IPS-15b (cell line): ENCODE measurements around the gene CNTNAP2.
"Not testable (repeated sequence)": the region's sequence is repeated elsewhere in the genome, so short reads cannot be mapped to it uniquely, and the experiment has no call there.

Source experiments
- H3K27me3 ChIP-seq: one replicate; pipeline ENCODE4 v1.6.1; 2013; ENCODE audit warnings: low read length; ENCODE audit not compliant: control insufficient read depth, insufficient read depth
- H3K36me3 ChIP-seq: one replicate; pipeline ENCODE4 v1.6.1; 2013; ENCODE audit warnings: low read length; ENCODE audit not compliant: control insufficient read depth, insufficient read depth
- H3K4me1 ChIP-seq: one replicate; pipeline ENCODE4 v1.6.1; 2013; ENCODE audit warnings: mild to moderate bottlenecking, low read length; ENCODE audit not compliant: control insufficient read depth, insufficient read depth
- H3K4me3 ChIP-seq: one replicate; pipeline ENCODE4 v1.5.1; 2013; ENCODE audit warnings: low read depth, low read length
- H3K9ac ChIP-seq: one replicate; pipeline ENCODE4 v1.6.1; 2013; ENCODE audit warnings: low read depth, mild to moderate bottlenecking, low read length
- H3K9me3 ChIP-seq: one replicate; pipeline ENCODE4 v1.6.1; 2013; ENCODE audit warnings: mild to moderate bottlenecking, low read length; ENCODE audit not compliant: control insufficient read depth, insufficient read depth

The CNTNAP2 gene

DNA sequence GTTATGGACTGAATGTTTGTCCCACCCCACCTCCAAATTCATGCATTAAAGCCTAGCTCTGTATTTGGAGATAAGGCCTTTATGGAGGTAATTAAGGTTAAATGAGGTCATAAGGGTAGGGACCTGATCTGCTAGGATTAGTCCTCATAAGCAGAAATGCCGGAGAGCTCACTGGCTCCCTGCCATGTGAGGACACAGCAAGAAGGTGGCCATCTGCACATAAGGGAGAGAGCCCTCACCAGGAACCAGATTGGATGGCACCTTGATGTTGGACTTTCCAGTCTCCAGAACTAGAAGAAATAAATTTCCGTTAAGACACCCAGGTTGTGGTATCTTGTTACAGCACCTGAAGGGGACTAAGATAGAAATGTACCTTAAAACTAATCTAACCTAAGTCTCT is 1657.9 kb downstream of the CNTNAP2 start:
- Histone ChIP-seq H3K4me1 (no peaks in the 10 kb centered on the region), H3K9ac (no peak overlapping the region), H3K4me3 (no peak overlapping the region), H3K27me3 (no peaks in the 10 kb centered on the region), H3K36me3 (no peaks in the 10 kb centered on the region), H3K9me3 (no peaks in the 10 kb centered on the region)

DNA sequence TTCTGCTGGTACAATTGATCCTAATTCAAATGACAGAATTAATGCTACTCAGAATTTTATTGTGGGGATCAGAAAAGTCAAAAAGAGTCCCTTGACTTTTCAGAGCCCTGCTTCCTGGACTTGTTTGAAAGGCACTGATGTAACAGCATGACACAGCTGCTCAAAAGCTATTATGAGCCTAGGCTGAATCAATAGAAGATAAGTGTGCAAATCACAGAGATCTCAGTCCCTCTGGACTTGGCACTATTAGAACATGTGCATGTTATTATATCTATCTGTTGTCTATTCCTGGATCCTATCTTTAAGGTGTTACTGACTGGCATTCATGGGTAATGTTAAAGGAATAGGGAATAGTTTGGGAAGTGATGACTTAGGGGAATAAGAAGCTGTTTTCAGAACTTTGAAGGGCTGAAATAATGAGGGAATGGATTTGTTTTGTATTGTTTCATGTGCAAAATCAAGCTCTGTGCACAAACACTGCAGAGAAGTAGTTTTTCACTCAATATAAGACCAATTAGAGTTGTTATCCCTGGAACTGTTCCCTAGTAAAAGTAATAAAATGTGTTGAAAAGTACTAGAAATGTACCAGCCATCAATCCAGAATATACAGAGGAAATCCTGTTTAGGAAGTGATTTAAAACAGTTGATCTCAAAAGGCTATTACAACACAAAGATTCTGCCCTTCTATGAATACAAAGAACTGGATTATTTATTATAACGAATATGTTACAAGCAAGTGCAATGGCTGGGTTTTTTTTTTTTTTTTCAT is 1659.1 kb downstream of the CNTNAP2 start:
- no peaks in the 10 kb centered on the region for H3K4me1 ChIP-seq
- no peaks in the 10 kb centered on the region for H3K9me3 ChIP-seq
- no peaks in the 10 kb centered on the region for H3K36me3 ChIP-seq
- H3K4me3 ChIP-seq, result no peak overlapping the region
- no peak overlapping the region for H3K9ac ChIP-seq
- no peaks in the 10 kb centered on the region for H3K27me3 ChIP-seq

DNA sequence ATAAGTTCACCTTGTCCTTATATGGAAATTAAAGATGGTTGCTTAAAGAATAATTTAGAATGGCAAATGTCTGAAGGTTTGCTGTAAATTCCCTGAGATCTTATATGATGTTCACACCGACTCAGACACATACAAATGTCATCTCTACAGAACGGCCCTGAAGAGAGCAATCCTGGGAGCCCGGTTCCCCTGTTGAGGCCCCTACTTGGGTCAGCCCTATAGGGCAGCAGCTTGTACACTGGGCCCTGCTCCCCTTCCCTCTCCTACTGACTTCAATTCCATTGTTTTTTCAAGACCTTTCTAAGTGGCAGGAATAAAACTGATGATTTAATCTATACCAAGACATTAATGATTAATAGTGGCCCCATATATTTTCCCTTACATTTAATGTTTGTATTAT is 1660.7 kb downstream of the CNTNAP2 start:
- Histone ChIP-seq H3K27me3 (no peaks in the 10 kb centered on the region), H3K9ac (no peak overlapping the region), H3K4me1 (no peaks in the 10 kb centered on the region), H3K4me3 (no peak overlapping the region), H3K9me3 (no peaks in the 10 kb centered on the region), H3K36me3 (no peaks in the 10 kb centered on the region)

DNA sequence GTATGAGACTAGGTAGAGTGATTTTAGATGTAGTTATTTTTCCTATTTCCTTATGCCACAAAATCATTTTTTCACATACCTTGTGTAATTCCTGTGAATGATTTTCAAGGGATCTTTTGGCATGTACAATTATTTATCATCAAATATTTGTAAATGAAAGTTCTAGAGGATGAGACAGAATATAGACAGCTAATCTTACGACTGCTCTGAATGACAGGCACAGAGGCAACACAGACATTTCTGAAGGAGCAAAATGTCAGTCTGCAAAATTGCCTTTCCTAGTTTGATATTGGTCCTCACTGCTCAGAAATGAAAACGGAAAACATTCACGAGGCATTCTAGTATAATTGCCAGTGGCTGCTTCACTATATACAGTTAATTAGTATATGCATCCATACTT is 1663.3 kb downstream of the CNTNAP2 start:
- no peak overlapping the region for H3K4me3 ChIP-seq
- no peaks in the 10 kb centered on the region for H3K4me1 ChIP-seq
- H3K27me3 ChIP-seq, result no peaks in the 10 kb centered on the region
- H3K9me3 ChIP-seq, result no peaks in the 10 kb centered on the region
- H3K36me3 ChIP-seq, result no peaks in the 10 kb centered on the region
- H3K9ac ChIP-seq, result no peak overlapping the region

DNA sequence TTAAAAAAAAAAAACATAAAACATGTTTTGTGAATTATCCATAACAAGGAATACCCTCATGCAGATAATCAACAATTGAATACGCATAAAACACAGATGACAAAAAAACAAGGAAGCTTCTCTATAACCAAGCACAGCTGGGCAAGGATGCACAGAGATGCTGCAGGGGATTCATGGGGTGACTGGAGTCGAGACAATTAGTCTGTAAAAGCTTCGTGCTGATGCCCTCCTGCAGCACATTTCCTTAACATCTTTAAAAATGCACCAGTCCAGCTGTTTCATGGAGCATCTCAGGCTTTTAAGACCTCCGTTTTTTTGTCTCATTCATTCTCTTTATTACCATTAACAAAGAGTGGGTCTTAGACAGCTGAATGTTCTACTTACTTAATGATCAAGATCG is 1680.0 kb downstream of the CNTNAP2 start:
- Histone ChIP-seq H3K9me3 (no peaks in the 10 kb centered on the region), H3K27me3 (no peaks in the 10 kb centered on the region), H3K4me3 (no peak overlapping the region), H3K9ac (no peak overlapping the region), H3K36me3 (no peaks in the 10 kb centered on the region), H3K4me1 (no peaks in the 10 kb centered on the region)

DNA sequence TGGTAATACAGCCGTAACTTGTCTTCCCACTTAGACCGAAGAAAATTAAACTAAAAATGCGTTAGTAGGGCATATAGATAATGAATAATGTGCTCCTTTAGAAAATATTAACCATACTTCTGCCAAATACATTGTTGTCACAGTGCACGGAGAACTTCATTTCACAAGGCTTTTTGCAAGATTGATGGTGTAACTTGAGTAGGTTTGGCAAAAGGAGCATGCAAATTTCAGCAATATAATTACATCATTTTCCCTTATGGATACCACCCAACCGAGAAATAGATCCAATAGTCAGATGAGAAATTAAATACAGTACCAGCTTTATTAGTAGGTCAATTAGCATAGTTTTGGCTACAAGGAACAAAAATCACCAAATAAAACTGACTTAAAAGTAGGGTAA is 1681.4 kb downstream of the CNTNAP2 start:
- Histone ChIP-seq H3K36me3 (no peaks in the 10 kb centered on the region), H3K9ac (no peak overlapping the region), H3K9me3 (no peaks in the 10 kb centered on the region), H3K4me3 (no peak overlapping the region), H3K27me3 (no peaks in the 10 kb centered on the region), H3K4me1 (no peaks in the 10 kb centered on the region)

DNA sequence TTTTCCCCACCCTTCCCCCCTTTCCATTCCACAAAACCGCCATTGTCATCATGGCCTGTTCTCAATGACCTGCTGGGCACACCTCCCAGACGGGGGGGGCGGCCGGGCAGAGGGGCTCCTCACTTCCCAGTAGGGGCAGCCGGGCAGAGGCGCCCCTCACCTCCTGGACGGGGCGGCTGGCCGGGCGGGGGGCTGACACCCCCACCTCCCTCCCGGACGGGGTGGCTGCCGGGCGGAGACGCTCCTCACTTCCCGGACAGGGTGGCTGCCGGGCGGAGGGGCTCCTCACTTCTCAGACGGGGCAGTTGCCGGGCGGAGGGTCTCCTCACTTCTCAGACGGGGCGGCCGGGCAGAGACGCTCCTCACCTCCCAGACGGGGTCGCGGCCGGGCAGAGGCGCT is 1685.2 kb downstream of the CNTNAP2 start:
- not testable (repeated sequence) for H3K36me3 ChIP-seq, H3K9me3 ChIP-seq, H3K27me3 ChIP-seq, H3K9ac ChIP-seq, H3K4me1 ChIP-seq, H3K4me3 ChIP-seq

DNA sequence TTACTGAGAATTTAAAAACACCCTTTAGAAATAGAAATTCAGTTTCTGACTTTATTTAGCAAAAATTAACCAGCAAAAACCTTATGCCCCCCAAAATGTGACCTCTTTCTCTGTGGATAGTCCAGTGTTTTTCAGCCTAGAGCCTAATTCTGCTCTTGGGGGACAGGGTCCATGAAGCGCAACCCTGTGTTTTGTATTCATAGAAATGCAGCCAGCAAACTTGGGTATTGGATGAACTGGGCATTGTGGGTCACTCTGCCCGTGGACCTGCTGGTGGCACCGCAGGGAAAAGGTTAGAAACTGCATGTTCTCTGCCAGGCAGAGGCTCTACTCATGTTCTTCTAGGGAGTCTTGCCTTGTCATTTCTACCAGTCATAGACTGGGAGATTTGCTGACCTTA is 1686.5 kb downstream of the CNTNAP2 start:
- Histone ChIP-seq H3K9ac (no peak overlapping the region), H3K4me1 (no peaks in the 10 kb centered on the region), H3K9me3 (no peaks in the 10 kb centered on the region), H3K27me3 (no peaks in the 10 kb centered on the region), H3K4me3 (no peak overlapping the region), H3K36me3 (no peaks in the 10 kb centered on the region)

DNA sequence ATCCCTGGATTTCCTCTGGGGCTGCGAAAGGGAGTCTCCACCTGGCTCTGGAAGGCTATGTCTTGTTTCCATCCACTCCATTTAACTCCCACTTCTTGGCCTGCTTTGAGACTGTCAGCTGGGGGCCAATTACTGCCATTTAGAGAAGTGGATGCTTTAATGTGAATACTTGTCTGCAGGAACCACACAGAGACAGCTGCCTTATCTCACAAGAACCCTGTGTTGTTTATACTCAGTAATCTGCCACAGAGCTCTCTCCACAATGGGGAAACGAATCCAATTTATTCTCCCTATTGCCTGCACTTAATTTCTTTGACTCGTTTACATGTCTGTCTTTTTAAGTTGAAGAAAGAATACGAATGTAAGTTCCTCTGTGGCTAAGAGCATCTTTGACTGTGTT is 1687.0 kb downstream of the CNTNAP2 start:
- no peaks in the 10 kb centered on the region for H3K9me3 ChIP-seq
- no peak overlapping the region for H3K4me3 ChIP-seq
- no peaks in the 10 kb centered on the region for H3K36me3 ChIP-seq
- no peaks in the 10 kb centered on the region for H3K4me1 ChIP-seq
- H3K27me3 ChIP-seq, result no peaks in the 10 kb centered on the region
- no peak overlapping the region for H3K9ac ChIP-seq

DNA sequence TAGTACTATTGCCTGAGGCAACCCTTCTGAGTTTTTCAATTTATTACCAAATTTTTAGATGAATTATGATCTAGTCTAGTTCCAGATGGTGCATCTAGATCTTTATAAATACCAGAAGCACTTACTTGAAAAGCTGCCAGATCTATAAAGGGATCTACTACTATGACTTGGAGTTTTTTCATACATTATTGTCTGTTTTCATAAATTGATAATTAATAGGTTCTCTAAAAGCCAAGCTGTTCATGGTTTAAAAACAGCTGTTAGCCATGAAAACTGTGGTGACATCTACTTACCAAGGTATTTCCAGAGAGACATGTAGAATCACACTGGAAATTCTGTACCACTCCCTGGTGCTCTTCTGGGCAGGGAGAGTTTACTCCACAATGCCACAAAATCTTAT is 1687.4 kb downstream of the CNTNAP2 start:
- H3K4me1 ChIP-seq, result no peaks in the 10 kb centered on the region
- H3K36me3 ChIP-seq, result no peaks in the 10 kb centered on the region
- no peak overlapping the region for H3K9ac ChIP-seq
- H3K4me3 ChIP-seq, result no peak overlapping the region
- no peaks in the 10 kb centered on the region for H3K9me3 ChIP-seq
- H3K27me3 ChIP-seq, result no peaks in the 10 kb centered on the region

DNA sequence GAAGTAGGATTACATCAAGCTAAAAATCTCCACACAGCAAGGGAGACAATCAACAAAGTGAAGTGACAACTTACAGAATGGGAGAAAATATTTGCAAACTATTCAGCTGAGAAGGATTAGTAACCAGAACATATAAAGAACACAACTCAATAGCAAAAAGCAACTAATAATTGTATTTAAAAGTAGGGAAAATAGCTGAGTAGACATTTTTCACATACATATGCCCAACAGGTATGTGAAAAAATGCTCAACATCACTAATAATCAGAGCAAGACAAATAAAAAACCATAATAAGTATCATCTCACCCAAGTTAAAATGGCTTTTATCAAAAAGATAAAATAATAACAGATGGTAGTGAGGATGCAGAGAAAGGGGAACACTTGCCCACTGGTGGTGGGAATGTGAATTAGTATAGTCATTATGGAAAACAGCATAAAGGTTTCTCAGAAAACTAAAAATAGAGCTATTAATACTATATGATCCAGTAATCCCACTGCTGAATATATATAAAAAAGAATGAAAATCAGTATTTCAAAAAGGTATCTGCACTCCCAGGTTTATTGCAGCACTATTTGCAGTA is 1689.5 kb downstream of the CNTNAP2 start:
- Histone ChIP-seq H3K36me3 (no peaks in the 10 kb centered on the region), H3K27me3 (no peaks in the 10 kb centered on the region), H3K4me3 (no peak overlapping the region), H3K9me3 (no peaks in the 10 kb centered on the region), H3K9ac (no peak overlapping the region), H3K4me1 (no peaks in the 10 kb centered on the region)

DNA sequence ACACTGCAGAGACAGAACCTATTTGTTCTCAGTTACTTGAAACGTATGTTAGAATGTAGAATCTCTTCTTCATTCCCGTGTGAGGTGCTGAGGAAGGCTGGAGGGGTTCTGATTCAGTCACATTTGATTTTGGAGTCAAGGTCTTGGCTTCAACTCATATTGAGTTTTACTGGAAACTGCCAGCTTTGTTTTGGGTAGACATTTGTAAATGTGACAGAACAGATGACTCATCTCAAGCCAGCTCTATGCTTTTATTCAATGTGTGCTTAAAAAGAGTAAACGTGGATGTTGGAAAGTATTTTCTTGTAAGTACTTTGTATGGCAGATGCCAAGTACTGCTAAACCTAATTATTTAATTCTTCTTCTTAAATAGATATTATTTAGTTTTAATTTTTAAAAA is 1693.2 kb downstream of the CNTNAP2 start:
- Histone ChIP-seq H3K36me3 (no peaks in the 10 kb centered on the region), H3K27me3 (no peaks in the 10 kb centered on the region), H3K9me3 (no peaks in the 10 kb centered on the region), H3K4me3 (no peak overlapping the region), H3K9ac (no peak overlapping the region), H3K4me1 (no peaks in the 10 kb centered on the region)
